HK-2 (cell line): ENCODE results near the gene RUNX2.

Experiments
- DNase-seq: peaks from one replicate; pipeline ENCODE4 v3.0.0-alpha.2; 2018; ENCODE audit not compliant: unreplicated experiment

Gene RUNX2

GRCh38 chr6:45589367-45589766 lies 261.2 kb downstream of the RUNX2 start:
- no peak for DNase-seq

GRCh38 chr6:45590226-45590625 lies 262.1 kb downstream of the RUNX2 start:
- no peak for DNase-seq

- DNase-seq = no peak
Measured at GRCh38 chr6:45590696-45591184, 262.6 kb downstream of the RUNX2 start.

GRCh38 chr6:45591306-45591705 lies 263.2 kb downstream of the RUNX2 start:
- no peak for DNase-seq

GRCh38 chr6:45591890-45592289 lies 263.8 kb downstream of the RUNX2 start:
- DNase-seq = no peak

GRCh38 chr6:45592991-45593390 lies 264.9 kb downstream of the RUNX2 start:
- no peak for DNase-seq

GRCh38 chr6:45595010-45595851 lies 267.1 kb downstream of the RUNX2 start:
- no peak for DNase-seq

- DNase-seq = no peak
Measured at GRCh38 chr6:45597424-45597823, 269.3 kb downstream of the RUNX2 start.

- DNase-seq = no peak
Measured at GRCh38 chr6:45599053-45599452, 270.9 kb downstream of the RUNX2 start.

GRCh38 chr6:45605971-45606370 lies 277.8 kb downstream of the RUNX2 start:
- DNase-seq = no peak

- DNase-seq = no peak
Measured at GRCh38 chr6:45606831-45607400, 278.8 kb downstream of the RUNX2 start.

- DNase-seq = no peak
Measured at GRCh38 chr6:45607798-45608197, 279.7 kb downstream of the RUNX2 start.

GRCh38 chr6:45608252-45608913 lies 280.3 kb downstream of the RUNX2 start:
- peak; percentile 53 for DNase-seq

GRCh38 chr6:45609141-45609638 lies 281.1 kb downstream of the RUNX2 start:
- DNase-seq = peak; percentile 69

GRCh38 chr6:45610374-45610773 lies 282.2 kb downstream of the RUNX2 start:
- no peak for DNase-seq

- no peak for DNase-seq
Measured at GRCh38 chr6:45610832-45611231, 282.7 kb downstream of the RUNX2 start.

- no peak for DNase-seq
Measured at GRCh38 chr6:45611491-45611890, 283.4 kb downstream of the RUNX2 start.

- DNase-seq = no peak
Measured at GRCh38 chr6:45613656-45614055, 285.5 kb downstream of the RUNX2 start.

- DNase-seq = no peak
Measured at GRCh38 chr6:45614488-45615285, 286.6 kb downstream of the RUNX2 start.

GRCh38 chr6:45616209-45616608 lies 288.1 kb downstream of the RUNX2 start:
- DNase-seq = no peak

GRCh38 chr6:45617441-45617840 lies 289.3 kb downstream of the RUNX2 start:
- DNase-seq = no peak

- DNase-seq = no peak
Measured at GRCh38 chr6:45618259-45618658, 290.1 kb downstream of the RUNX2 start.
